ENCODE data around the gene SLC26A1. TPM values are rescaled to one million over a fixed set of nuclear protein-coding genes. Genes with fewer than 3 reads are reported as not detected.

The SLC26A1 gene
- total RNA-seq, 1 donor from 2014 or later: not detected

DNA sequence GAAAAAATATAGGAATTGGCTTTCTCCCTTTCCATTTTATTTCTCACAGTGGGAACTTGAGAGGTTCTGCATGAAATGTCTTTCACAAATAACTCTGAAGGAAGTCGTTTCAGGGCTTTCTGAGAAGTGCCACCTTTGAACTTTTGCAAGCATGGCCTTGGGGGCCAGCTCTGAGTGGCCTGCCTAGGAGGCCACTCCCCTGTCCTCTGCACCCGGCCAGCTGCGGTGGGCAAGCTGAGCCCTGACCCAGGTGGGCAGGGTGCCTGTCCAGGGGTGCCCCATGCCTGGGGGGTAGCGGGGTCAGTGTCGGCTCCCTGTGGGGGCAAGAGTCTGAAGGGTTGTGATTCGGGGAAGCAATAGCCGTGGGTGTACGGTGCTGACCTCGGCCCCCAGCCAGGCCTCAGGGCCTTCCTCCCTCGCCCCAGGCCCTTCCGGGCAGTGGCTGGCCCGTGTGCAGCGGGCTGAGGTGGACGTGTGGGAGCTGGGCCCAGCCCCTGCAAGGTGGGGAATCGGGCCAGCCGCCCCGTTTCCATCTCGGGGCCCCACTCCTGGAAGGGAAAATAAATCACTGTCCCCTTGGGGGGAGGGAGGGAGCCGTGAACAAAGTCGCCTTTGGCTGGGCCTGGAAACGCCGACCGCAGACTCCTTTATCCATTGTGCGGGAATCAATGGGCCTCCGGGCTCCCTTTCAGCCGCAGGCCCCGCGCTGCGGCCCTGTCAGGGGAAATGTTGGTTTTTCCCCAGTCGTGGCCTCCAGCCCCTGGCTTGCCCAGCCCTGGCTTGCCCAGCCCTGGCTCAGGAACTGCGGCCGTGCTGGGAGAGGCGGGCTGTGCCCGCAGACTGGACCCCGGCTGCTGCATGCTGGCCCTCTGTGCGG lies 21.3 kb upstream of the SLC26A1 start:
- Histone ChIP-seq H3K79me2 (ENCODE audit: low read depth) (peaks cover 22% of the 10 kb centered on the region), H3K36me3 (no peaks in the 10 kb centered on the region), H3K9me3 (ENCODE audit: low read depth) (no peaks in the 10 kb centered on the region), H3K4me2 (peak overlapping the region; percentile 68), H3K27ac (peak overlapping the region; percentile 77), H3K27me3 (peaks cover 28% of the 10 kb centered on the region), H3F3A (ENCODE audit: low read depth) (peaks cover 46% of the 10 kb centered on the region), H3K4me3 (no peak overlapping the region), H3K4me1 (peaks cover 45% of the 10 kb centered on the region), H3K9ac (peak overlapping the region; percentile 30), H2AFZ (replicated peaks) (no peak overlapping the region), H4K20me1 (ENCODE audit: low read depth) (peaks cover 79% of the 10 kb centered on the region)
- Mint-ChIP-seq H3K27ac (no peak overlapping the region), H3K27me3 (ENCODE audit: insufficient read depth, low read depth) (peaks cover 16% of the 10 kb centered on the region), H3K4me1 (peaks cover 18% of the 10 kb centered on the region), H3K9me3 (no peaks in the 10 kb centered on the region), H3K36me3 (no peaks in the 10 kb centered on the region), H3K4me3 (peak overlapping the region; percentile 69)
- DNase-seq (ENCODE audit: low spot score): peak; percentile 84
- TF ChIP-seq, protein P1, sequence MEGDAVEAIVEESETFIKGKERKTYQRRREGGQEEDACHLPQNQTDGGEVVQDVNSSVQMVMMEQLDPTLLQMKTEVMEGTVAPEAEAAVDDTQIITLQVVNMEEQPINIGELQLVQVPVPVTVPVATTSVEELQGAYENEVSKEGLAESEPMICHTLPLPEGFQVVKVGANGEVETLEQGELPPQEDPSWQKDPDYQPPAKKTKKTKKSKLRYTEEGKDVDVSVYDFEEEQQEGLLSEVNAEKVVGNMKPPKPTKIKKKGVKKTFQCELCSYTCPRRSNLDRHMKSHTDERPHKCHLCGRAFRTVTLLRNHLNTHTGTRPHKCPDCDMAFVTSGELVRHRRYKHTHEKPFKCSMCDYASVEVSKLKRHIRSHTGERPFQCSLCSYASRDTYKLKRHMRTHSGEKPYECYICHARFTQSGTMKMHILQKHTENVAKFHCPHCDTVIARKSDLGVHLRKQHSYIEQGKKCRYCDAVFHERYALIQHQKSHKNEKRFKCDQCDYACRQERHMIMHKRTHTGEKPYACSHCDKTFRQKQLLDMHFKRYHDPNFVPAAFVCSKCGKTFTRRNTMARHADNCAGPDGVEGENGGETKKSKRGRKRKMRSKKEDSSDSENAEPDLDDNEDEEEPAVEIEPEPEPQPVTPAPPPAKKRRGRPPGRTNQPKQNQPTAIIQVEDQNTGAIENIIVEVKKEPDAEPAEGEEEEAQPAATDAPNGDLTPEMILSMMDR (IDR thresholded peaks at IDR 0.05): no peak
- TF ChIP-seq EZH2 (IDR thresholded peaks at IDR 0.05) (no peak), EZH2phosphoT487 (IDR thresholded peaks at IDR 0.05) (no peak)

DNA sequence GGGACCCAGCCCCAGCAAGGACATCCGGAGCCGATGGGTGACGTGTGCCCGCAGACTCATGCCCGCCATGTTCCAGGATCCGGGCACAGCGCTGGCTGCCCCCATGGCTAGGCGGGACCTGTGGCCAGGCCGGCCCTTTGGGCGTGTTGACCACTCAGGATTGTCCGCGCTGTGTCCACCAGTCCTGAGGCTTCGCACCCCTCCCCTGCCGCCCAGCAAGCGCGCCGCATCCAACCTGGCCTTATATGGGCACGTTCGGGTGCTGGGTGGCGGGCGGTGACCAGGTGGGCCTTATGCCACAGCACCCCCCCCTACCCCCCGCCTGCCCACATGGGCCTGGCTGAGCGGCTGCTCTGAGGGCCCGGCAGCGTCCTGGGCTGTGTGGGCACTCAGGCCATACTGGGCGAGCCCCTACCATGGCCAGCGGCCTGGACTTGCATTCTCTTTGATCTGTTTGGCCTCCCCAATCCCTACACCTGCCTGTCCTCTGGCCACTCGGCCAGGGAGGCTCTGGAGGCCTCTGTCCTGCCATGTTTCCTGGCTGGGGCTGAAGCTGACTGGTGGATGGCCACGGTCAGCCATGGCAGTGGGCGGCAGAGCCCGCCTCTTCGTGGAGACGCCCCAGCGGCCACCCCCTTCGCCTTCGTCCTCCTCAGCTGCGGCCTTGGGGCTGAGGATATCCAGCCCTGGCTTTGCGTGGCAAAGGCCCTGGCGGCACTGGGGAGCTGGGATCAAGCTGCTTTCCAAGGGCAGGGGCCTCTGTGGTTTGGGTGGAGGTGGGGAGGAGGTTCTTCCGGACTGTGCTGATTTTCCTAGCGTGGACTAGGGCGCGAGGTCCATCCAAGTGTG lies 20.2 kb upstream of the SLC26A1 start:
- Histone ChIP-seq H3K4me1 (peaks cover 40% of the 10 kb centered on the region), H3K36me3 (no peaks in the 10 kb centered on the region), H3K27me3 (peaks cover 38% of the 10 kb centered on the region), H3K9me3 (ENCODE audit: low read depth) (no peaks in the 10 kb centered on the region), H3K9ac (no peak overlapping the region), H3K4me2 (no peak overlapping the region), H3K4me3 (no peak overlapping the region), H3K27ac (no peak overlapping the region), H3F3A (ENCODE audit: low read depth) (peaks cover 46% of the 10 kb centered on the region), H2AFZ (replicated peaks) (no peak overlapping the region), H4K20me1 (ENCODE audit: low read depth) (peaks cover 68% of the 10 kb centered on the region), H3K79me2 (ENCODE audit: low read depth) (peaks cover 15% of the 10 kb centered on the region)
- Mint-ChIP-seq H3K4me3 (peak overlapping the region; percentile 69), H3K27me3 (ENCODE audit: insufficient read depth, low read depth) (peaks cover 23% of the 10 kb centered on the region), H3K4me1 (peaks cover 22% of the 10 kb centered on the region), H3K9me3 (no peaks in the 10 kb centered on the region), H3K27ac (no peak overlapping the region), H3K36me3 (no peaks in the 10 kb centered on the region)
- DNase-seq (ENCODE audit: low spot score): no peak
- no peak for TF ChIP-seq EZH2 (IDR thresholded peaks at IDR 0.05)
- no peak for TF ChIP-seq EZH2phosphoT487 (IDR thresholded peaks at IDR 0.05)
- TF ChIP-seq, protein P1 (IDR thresholded peaks at IDR 0.05): no peak

DNA sequence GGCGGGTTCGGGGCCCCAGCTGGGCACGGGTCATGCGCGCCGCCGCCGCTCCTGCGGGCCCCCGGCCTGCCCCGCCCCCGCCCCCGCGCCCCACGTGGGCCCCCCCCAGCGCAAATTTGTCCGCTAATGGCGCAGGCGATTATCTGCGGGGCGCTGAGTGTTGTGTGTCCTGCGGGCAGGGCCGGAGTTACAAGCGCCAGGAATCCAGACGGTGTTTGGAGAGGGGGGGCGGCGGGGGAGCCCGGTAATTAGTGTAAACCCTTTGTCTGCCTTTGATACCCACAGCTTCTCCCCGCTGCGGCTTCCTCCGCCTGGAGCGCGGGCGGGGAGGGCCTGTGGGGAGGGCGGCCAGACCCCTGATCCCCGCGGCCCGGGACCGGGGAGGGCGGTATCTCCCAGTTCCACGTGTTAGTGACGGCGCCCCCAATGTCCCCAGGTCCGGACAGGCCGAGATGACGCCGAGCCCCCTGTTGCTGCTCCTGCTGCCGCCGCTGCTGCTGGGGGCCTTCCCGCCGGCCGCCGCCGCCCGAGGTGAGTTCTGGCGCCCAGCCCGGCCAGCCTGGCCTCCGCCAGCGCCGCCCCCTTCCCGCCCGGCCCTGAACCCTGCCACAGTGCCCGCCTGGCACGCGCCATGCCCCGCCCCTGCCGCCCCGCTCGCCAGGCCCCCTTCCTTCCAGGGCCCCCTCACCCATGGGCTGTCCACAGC lies 19.0 kb upstream of the SLC26A1 start:
- Histone ChIP-seq H3K79me2 (ENCODE audit: low read depth) (peaks cover 11% of the 10 kb centered on the region), H3K27me3 (peaks cover 51% of the 10 kb centered on the region), H3K36me3 (no peaks in the 10 kb centered on the region), H3F3A (ENCODE audit: low read depth) (peaks cover 46% of the 10 kb centered on the region), H3K27ac (no peak overlapping the region), H3K9ac (no peak overlapping the region), H3K4me2 (peak overlapping the region; percentile 89), H3K4me1 (peaks cover 31% of the 10 kb centered on the region), H3K4me3 (peak overlapping the region; percentile 56), H4K20me1 (ENCODE audit: low read depth) (peaks cover 58% of the 10 kb centered on the region), H3K9me3 (ENCODE audit: low read depth) (no peaks in the 10 kb centered on the region), H2AFZ (replicated peaks) (no peak overlapping the region)
- H3K4me3 Mint-ChIP-seq: peak overlapping the region; percentile 74
- peak; percentile 77 for DNase-seq (ENCODE audit: low spot score)
- peaks cover 2% of the 10 kb centered on the region for H3K9me3 Mint-ChIP-seq
- no peaks in the 10 kb centered on the region for H3K36me3 Mint-ChIP-seq
- H3K27me3 Mint-ChIP-seq (ENCODE audit: insufficient read depth, low read depth): peaks cover 33% of the 10 kb centered on the region
- no peak overlapping the region for H3K27ac Mint-ChIP-seq
- H3K4me1 Mint-ChIP-seq: peaks cover 18% of the 10 kb centered on the region
- TF ChIP-seq EZH2phosphoT487 (IDR thresholded peaks at IDR 0.05): no peak
- TF ChIP-seq, protein P1 (IDR thresholded peaks at IDR 0.05): no peak
- no peak for TF ChIP-seq EZH2 (IDR thresholded peaks at IDR 0.05)
